ENCODE data around the gene MTMR12. TPM values are rescaled to one million over a fixed set of nuclear protein-coding genes. Genes with fewer than 3 reads are reported as not detected.
"Not testable (repeated sequence)": the region's sequence is repeated elsewhere in the genome, so short reads cannot be mapped to it uniquely, and the experiment has no call there.

MTMR12 gene
- total and polyA plus RNA-seq, 3 donors from 2014 or later = 53.6 to 64.0 (median 59.2) TPM

DNA sequence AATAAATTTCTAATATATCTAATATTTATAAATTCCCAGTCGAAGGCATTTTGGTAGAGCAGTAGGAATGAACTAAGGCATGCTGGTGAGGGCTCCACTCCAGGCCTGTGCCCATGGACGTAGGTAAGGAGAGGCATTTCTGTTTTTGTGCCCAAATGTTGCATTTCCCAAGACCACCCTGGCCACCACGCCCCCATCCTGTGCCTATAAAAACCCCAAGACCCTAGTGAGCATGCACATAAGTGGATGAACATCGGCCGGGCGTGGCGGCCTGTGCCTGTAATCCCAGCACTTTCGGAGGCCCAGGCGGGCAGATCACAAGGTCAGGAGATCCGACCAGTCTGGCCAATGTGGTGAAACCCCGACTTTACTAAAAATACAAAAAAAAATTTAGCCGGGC is 10.1 kb upstream of the MTMR12 start:
- Histone ChIP-seq H3K27me3 (no peaks in the 10 kb centered on the region), H3K4me3 (peak overlapping the region; percentile 9 to 23), H3K36me3 (ENCODE audit: low read depth, missing control alignments) (no peaks in the 10 kb centered on the region), H3K9me3 (no peaks in the 10 kb centered on the region), H3K27ac (no peak overlapping the region), H3K4me1 (no peaks in the 10 kb centered on the region)
- TF ChIP-seq POLR2A (IDR thresholded peaks at IDR 0.05) = no peak
- TF ChIP-seq, protein P1, sequence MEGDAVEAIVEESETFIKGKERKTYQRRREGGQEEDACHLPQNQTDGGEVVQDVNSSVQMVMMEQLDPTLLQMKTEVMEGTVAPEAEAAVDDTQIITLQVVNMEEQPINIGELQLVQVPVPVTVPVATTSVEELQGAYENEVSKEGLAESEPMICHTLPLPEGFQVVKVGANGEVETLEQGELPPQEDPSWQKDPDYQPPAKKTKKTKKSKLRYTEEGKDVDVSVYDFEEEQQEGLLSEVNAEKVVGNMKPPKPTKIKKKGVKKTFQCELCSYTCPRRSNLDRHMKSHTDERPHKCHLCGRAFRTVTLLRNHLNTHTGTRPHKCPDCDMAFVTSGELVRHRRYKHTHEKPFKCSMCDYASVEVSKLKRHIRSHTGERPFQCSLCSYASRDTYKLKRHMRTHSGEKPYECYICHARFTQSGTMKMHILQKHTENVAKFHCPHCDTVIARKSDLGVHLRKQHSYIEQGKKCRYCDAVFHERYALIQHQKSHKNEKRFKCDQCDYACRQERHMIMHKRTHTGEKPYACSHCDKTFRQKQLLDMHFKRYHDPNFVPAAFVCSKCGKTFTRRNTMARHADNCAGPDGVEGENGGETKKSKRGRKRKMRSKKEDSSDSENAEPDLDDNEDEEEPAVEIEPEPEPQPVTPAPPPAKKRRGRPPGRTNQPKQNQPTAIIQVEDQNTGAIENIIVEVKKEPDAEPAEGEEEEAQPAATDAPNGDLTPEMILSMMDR (IDR thresholded peaks at IDR 0.05) = no peak
- intact Hi-C loops (cut with DNase I; ENCODE audit: low total_unique reads) = no loop called here
- 71 to 74% methylated on average over 9 to 12 of the region's 12 CpGs for WGBS, 2 donors
- no peak for DNase-seq

DNA sequence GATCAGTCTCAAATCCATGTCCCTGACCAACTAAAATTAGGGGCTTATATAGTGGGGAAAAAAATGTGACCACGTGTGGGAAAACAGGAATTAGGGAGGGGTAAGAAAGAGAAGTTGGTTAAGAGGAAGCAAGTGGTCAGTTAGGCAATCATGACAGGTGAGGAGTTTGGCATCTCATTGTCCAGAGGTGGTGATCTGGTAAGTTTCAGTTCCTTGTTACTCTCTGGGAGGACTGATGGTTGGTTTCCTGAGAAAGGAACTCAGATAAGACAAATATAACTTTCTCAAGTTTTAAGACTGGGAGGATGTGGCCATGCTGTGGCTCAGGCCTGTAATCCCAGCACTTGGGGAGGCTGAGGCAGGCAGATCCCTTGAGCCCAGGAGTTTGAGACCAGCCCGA is 9.0 kb upstream of the MTMR12 start:
- H3K4me3 ChIP-seq; H3K9me3 ChIP-seq; DNase-seq; H3K27me3 ChIP-seq; H3K36me3 ChIP-seq (ENCODE audit: low read depth, missing control alignments); H3K4me1 ChIP-seq; H3K27ac ChIP-seq; intact Hi-C loops (cut with DNase I; ENCODE audit: low total_unique reads): not testable (repeated sequence)
- WGBS, 2 donors = 90 to 94% methylated on average over 2 of the region's 2 CpGs

DNA sequence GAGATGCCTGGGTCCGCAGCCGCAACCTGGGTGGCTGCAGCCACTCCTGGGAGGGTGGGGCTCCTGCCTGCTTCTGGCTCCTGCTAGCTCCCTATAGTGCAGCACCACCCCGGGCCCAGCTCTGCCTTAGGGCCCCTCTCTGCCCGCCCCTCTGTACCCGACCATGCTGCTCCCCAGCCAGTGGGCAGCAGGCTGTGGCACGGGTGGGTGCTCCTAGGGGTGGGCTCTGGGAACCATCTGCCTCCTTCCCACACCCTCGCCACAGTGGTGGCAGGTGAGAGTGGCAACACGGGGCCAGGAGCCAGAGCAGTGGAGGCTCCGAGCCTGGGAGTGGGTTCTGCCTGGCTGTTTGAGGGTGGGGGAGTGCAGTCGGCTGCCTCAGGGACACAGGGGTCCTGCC is 7.8 kb upstream of the MTMR12 start:
- Histone ChIP-seq H3K4me1 (no peaks in the 10 kb centered on the region), H3K27ac (no peak overlapping the region), H3K4me3 (no peak overlapping the region), H3K9me3 (no peaks in the 10 kb centered on the region), H3K27me3 (no peaks in the 10 kb centered on the region), H3K36me3 (ENCODE audit: low read depth, missing control alignments) (no peaks in the 10 kb centered on the region)
- DNase-seq = no peak
- WGBS, 2 donors = 90% methylated on average over 10 of the region's 10 CpGs; no CpG with 5 or more reads in 1 of the 2 donors
- intact Hi-C loops (cut with DNase I; ENCODE audit: low total_unique reads) = no loop called here
- no peak for TF ChIP-seq POLR2A (IDR thresholded peaks at IDR 0.05)
- TF ChIP-seq, protein P1 (IDR thresholded peaks at IDR 0.05) = no peak

DNA sequence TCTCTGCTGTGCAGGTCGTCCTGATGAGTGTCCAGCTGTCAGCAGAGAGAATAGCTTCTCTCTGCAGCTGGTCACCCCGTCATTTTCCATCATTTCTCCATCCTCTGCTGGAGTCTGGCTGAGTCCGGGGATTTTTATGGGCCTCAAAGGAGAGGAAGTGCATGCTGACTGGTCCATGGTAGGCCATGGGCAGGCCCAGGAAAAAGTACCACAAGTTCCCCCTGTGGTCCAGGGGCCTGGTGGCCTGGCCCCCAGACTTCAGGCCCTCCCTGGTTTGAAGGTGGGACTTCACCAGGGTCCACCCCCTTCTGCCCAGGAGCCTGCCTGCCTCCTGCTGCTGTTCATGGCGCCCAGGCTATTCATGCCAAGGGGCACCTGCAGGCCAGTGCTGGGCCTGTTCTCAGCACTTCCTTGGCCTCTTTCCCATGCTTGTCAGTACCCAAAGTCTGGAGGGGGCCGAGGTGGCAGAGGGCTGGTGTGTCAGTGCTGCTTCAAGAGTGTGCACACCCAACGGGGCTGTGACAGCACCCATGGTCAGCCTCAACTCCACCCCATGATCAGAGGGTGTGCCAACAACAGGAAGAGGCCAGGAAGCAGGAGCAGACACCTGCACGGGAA is 7.3 kb upstream of the MTMR12 start:
- intact Hi-C loops (cut with DNase I; ENCODE audit: low total_unique reads) = no loop called here
- TF ChIP-seq, protein P1 (IDR thresholded peaks at IDR 0.05) = no peak
- no peak for TF ChIP-seq POLR2A (IDR thresholded peaks at IDR 0.05)
- H3K9me3 ChIP-seq = no peaks in the 10 kb centered on the region
- no peaks in the 10 kb centered on the region for H3K27me3 ChIP-seq
- H3K27ac ChIP-seq = no peak overlapping the region
- no peaks in the 10 kb centered on the region for H3K4me1 ChIP-seq
- no peak for DNase-seq
- WGBS, 2 donors = 78 to 92% methylated on average over 3 to 7 of the region's 7 CpGs
- no peak overlapping the region for H3K4me3 ChIP-seq
- H3K36me3 ChIP-seq (ENCODE audit: low read depth, missing control alignments) = no peaks in the 10 kb centered on the region

DNA sequence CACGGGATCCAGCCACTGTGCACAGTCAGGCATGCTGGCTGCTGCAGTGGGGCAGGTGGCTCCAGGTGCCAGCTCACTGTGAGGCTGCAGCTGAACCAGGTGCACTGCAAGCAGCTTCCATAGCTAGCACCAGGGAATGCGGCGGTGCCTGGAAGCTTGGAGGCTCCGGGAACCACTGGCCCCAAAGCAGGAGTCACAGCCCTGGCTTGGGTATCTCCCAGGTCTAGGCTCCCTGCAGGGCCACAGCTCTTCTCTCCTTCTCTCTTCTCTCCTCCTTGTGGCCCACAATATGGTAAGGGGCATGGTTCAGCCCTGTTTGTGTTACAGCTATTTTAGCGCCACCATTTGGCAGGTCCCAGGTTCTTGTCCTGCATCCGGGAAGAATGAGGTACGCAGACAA is 6.7 kb upstream of the MTMR12 start:
- DNase-seq = no peak
- Histone ChIP-seq H3K36me3 (ENCODE audit: low read depth, missing control alignments) (no peaks in the 10 kb centered on the region), H3K4me3 (no peak overlapping the region), H3K27ac (no peak overlapping the region), H3K27me3 (no peaks in the 10 kb centered on the region), H3K4me1 (peaks cover 3% of the 10 kb centered on the region), H3K9me3 (no peaks in the 10 kb centered on the region)
- 64 to 73% methylated on average over 4 to 7 of the region's 7 CpGs for WGBS, 2 donors
- intact Hi-C loops (cut with DNase I; ENCODE audit: low total_unique reads) = no loop called here
- TF ChIP-seq POLR2A (IDR thresholded peaks at IDR 0.05) = no peak
- TF ChIP-seq, protein P1 (IDR thresholded peaks at IDR 0.05) = no peak
